NOMO-1 treated with dmso at 0.1 percent for 144 hours (cell line): ENCODE results near the gene PPARG.
A peak's percentile ranks its signal among the peaks of the same experiment; 100 is the strongest.

ENCODE experiments used
- DNase-seq: peaks from one replicate; lab custom pipeline; 2025; ENCODE audit not compliant: unreplicated experiment; lab: John Stamatoyannopoulos, UW

PPARG gene

DNA sequence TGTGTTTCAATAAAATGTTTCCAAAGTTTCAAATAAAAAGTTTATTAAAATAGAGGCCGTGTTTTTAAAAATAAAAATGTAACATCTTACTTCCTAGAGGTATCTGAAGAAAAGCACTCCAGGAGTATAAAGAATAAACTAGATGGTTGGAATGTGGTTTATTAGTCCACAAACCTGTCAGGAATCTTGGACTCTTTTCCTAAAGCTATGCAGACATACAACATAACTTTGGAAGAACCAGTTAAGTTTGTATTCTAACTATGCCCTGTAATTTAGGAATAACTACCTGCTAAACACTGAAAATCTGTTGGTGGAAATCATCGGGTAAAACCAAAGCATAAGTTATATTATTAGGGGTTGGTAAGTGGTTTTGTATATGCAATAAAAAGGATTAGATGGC, 51.6 kb downstream of the PPARG start:
- DNase-seq = no peak

DNA sequence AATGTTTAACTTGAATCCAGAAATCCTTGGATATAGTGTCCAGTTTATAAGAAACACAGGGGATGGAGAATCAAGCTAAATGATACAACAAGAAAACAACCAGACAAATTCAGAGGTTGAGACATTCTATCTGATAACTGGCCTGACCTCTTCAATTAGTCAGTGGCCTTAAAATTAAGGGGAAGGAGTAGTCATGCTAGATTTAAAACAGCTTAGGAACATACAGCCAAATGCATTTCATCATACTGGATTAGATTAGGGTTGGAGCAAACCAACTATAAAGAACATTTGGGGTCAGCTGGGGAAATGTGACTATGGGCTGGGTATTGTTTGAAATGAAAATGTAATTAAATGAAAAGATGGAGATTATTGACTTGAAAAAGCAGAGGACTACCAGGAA, 53.3 kb downstream of the PPARG start:
- DNase-seq = peak; percentile 11

DNA sequence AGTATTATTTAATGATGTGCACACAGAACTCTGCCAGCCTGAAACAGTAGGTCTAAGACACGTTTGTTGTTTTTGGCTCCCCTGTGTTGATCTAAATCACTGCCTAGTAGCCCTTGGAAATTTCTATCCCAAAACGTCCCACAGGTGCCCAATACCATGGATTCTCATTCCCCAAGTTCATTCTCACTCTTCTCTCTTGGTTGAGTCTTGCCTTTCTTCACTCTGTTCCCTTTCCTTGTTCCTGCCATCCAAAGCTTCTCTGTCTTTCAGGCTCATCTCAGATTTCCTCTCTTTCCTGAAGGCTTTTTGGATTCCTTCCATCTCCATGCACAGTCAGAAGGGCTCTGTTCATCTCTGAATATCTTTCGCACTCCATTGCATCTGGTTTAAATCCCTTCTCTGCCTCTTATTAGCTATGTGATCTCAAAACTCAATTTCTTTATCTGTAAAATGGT, 54.2 kb downstream of the PPARG start:
- DNase-seq = no peak

DNA sequence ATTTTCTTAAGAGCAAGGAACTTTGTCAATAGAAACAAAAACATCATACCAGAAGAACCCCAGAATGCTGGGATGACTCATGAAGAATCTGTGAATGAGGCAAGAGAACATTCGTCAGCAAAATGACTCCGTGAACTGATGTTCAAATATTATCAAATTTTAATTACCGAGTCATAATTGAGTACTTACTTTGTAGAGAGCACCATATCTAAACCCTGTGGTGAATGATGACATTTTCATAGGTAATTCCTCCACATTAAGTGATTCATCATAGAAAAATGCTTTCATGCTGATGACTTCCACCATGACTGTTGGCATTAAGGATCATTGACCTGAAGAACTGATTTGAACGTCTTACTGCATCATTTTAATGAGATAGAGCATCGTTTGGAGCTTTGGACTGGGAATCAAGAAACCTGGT, 56.3 kb downstream of the PPARG start:
- DNase-seq = no peak

DNA sequence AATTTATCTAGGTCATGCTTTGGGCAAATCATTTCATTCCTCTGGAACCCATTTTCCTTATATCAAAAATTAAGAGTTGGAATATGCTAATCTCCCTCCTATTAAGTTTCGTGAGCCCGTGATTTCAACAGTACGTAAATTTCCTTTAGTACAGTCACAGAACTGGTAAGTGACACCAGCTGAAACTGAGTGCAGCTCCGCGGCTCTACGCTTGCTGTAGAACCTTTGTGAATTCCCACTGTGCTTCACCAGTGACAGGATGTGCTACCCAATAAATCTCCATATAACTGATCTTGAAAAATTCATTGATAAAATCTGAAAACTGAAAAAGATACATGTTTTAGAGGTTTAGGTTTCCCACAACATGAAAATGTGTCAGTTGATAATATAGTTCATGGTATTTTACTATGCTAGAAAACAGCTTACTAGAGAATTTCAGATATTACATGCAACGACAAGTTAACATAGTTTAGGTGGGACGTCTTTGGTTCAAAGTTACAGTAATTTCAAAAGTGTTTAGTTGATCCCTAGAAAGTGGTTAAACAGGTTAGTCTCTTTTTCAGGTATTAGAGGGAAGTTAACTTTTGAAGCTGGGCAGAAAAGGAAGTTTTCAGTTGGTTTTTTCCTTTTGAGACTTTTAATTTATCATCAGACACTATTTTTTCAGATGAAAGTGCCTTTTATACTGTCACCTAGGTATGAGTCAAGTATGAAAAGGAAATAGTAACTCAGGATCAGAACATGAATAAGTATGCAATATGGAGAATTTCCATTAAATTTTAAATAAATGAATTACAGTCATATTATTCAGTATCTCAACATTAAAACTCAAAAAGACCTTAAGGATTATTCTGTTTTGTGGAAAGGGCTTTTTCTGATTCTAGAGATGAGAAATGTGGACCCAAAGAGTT, 57.0 kb downstream of the PPARG start:
- no peak for DNase-seq

DNA sequence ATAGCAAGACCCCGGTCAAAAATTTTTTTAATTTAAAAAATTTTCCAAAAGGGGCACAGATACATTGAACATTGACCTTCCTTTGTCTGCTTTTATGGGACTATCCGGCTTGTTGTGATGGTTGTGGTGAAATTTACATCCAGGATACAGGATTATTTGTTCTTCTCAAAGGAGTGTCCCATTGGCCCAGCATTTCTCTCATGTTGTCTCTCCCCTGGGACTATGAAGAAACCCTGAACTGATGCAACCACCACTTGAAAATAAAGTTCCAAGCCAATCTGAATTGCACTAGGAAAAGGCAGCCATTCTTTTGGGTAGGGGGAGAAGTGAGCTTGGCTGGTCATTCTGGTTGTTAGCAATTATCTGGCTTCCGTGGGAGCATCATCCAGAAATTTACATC, 58.4 kb downstream of the PPARG start:
- DNase-seq = no peak

DNA sequence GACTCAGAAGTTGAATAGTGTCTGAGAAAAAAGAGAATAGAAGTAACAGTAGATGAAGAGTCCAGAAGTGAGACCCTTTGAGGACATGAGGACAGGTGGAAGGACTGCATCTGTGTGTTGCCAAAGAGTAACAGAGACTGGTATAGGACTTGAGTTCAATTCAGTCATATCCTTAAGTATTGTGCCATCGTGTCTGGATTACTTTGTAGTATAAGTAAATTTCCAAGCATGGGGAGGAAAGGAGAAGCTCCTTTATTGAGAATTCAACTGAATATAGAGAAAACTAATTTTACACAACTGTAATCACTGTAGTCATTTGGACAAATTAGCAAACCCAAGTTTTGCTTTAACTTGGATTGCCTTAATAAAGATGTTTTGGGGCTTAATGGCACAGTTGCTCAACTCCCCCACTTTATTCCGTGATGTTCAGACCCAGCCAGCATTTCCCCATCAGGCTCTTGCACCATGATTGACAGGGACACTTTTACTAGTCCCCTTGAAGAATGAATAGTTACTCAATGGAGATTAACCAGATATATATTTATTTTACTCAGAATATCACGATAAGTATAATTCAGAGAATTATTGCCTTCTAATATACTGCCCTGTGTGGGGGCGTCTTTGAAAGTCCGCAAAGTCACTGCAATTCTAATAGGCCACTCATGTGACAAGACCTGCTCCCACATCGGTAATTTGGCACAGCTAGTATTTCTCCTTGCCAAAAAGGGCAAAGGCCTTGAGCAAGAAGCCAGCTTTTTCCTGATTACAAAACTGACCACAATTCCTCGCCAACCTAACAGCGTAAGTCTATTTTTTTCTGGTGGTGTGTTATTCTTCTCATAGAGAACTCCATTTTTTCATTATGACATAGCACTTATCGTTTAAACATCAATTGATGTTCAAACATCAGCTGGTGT, 61.3 kb downstream of the PPARG start:
- peak; percentile 78 for DNase-seq

DNA sequence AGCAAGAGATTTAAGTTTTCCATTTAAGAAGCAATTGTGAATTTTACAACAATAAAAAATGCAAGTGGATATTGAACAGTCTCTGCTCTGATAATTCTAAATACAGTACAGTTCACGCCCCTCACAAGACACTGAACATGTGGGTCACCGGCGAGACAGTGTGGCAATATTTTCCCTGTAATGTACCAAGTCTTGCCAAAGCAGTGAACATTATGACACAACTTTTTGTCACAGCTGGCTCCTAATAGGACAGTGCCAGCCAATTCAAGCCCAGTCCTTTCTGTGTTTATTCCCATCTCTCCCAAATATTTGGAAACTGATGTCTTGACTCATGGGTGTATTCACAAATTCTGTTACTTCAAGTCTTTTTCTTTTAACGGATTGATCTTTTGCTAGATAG, 62.3 kb downstream of the PPARG start:
- DNase-seq = peak; percentile 38

DNA sequence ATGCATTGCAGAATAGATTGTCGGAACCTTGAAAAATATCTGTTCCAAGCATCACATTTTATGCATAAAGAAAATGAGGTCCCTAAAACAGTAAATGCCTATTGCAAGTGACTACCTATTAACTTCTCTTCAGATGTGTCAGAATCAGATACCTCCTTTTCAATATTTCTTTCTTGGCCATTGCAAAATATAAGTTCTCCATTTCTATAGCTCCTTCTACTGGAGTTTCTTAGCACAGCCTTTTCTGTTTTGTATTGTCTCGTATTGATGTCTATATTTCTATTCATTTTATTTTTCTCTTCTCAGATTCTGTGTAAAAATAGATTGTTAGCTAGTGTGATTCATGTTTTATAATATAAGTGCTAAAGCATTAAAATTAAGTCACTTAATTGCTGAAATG, 63.4 kb downstream of the PPARG start:
- DNase-seq = peak; percentile 34

DNA sequence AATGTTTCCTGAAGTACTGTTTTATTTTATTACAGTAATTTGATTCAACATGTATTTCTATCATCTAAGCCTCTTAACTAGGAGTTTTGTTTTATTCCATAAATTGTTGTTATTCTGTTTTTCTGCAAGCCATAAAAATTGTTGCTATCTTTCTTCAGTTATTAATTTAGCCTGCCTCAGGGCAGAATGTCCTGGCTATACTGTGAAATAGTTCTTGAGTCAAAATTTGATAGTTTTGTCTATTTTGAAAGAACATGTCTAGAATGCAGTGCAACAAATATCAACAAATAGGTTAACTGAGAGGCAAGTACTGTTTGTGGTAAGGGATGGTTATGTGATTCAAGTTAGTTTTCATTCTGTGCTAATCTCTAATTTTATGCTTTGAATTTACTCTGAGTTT, 63.9 kb downstream of the PPARG start:
- DNase-seq = no peak

DNA sequence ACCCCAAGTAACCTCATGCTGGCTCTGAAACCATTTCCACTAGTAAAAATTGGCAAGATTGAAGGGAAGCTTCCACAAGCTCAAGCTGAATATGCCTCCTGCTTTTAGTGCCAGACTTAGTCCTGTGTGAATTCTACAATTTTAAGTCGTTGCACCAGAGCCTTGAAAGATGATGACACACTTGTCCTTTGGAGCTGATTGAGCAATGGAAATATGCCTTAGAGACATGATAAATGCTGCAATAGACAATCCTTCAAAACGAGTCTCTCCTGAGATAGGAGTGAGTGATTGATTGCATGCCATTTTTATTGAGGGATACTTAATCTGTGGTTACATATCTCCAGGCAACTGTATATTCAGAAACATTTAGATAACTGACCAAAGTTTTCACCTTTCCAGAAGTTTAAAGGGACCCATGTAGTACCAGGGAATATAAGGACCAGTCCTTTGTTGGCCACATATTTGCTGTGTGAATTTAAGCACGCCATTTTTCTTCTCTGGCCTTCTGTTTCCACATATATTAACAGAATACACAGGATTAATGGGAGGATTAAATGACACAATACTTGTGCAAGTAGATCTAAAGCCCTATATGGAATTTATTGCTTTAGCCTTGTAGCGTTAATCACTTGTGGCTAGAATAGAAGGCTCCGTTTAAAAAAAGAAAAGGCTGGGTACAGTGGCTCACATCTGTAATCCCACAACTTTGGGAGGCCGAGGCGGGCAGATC, 65.1 kb downstream of the PPARG start:
- peak; percentile 52 for DNase-seq

DNA sequence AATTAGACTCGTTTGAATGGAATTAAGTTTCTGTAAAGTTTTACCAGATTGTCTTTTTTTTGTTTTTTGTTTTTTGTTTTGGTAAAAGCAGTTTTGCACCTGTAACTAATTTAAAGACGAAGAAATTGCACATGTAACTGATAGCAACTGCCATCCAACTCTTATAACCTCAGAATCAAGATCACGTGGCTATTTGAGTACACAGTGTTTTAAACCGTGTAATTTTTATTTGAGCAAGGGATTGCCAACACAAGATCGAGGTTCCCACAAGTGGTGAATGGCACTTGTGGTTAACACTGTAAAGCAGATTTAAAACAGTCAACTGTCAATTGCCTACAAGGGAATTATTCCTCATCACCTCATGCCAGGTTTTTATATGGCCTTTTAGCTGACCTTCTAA, 67.3 kb downstream of the PPARG start:
- peak; percentile 5 for DNase-seq

DNA sequence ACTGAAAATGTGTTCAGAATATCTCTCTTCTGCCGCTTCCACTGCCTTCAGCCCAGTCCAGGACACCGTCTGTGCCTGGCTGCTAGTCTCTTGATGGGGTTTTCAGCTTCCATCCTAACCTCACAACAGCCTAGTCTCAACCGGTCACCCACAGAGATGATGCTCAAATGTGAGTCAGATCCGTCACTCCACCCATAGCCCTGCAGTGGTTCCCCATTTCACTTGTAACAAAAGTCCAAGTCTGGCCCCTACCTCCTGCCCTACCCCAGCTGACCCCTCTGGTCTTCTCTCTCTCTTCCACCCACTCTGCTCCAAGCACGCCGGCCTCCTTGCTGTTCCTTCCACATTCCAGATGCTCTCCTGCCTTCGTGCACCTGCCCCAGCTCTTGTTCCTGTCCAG, 68.1 kb downstream of the PPARG start:
- DNase-seq = peak; percentile 59

DNA sequence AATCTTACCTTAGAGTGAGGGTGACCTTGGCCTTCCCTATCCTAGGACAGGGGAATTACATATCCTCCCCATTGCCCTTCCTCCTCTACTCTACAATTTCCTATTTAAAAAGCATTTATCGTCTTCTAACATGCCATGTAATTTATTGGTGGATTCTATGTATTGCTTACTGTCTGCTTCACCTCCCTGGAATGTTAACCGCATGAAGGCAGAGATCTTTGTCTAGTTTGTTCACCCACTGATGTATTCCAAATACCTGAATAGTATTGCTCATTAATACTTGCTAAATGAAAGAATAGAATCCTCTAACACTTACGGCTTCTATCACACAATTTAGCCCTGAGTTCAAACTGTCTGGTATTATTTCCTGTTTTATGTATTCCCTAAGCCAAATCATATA, 68.6 kb downstream of the PPARG start:
- DNase-seq = no peak

DNA sequence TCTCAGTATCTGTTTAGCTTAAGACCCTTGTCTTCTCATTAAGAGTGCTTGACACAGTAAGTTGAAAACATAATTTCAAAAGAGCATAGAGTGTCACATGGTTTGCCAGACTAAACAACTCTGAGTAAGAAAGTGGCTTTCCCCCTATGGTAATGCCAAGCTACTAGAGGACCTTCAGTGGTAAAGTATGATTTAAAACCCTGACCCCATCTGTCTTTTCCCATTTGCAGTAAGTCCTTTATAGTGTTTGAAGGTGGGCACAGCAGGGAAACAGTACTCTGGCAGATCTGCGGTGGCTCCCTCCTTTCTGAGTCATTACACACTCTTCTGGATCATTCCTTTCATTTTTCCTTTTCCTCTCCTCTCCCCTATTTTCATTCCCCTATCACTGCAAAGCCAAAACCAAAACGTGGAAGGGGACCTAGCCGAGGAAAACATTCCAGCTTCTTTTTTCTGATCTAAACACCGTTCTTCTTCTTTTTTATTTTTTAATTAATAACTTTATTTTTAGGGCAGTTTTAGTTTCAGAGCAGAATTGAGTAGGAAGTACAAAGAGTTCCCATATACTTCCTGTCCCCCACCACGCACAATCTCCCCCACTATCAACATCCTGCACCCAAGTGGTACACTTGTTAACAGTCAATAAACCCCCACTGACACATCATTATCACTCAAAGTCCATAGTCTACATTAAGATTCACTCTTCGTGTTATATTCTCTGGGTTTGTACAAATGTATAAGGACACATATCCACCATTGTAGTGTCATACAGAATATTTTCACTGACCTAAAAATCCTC, 74.7 kb downstream of the PPARG start:
- DNase-seq = no peak

DNA sequence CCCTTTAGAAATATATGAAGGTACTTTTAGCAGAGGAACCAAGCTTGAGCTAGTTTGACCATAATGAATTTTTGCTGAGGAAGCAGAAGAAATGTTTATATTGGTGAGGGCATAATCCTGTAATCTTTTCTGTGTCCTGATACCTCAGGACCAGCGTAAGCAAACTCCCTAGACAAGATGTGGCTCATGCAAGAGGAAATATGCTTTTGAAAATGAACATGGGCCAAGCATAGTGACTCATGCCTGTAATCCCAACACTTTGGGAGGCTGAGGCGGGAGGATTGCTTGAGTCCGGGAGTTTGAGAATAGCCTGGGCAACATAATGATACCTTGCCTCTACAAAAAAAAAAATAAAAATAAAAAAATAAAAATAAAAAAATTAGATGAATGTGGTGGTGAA, 78.5 kb downstream of the PPARG start:
- DNase-seq = no peak

DNA sequence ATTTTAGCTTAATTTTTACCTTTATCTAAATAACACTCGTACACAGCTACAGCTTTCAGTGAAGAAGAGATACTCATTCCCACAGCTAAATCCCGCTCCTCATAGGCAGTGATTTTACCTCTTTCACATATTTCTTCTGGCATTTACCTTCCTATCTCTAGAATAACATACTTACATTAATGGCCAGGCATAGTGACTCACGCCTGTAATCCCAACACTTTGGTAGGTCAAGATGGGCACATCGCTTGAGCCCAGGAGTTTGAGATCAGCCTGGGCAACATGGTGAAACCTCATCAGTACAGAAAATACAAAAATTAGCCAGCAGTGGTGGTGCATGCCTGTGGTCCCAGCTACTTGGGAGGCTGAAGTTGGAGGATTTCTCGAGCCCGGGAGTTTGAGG, 80.2 kb downstream of the PPARG start:
- no peak for DNase-seq

DNA sequence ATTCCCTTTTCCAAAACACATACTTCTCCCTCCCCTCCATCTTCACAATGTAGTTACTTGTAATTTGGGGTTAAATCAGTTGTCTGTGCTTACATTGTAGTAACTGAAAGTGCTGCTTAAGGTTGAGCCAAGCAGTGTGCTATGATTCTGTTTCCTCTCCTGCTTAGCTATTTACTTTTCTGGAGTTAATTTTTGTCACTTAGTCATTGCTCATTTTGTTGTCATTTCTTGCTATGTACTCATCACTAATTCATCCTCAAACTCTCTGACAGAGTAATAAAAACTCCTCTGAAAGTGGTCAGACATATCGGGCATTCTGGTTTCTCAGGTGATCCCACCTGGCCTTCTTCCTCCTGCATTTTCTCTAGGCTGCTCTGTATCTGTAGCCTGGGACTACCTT, 80.7 kb downstream of the PPARG start:
- DNase-seq = no peak

DNA sequence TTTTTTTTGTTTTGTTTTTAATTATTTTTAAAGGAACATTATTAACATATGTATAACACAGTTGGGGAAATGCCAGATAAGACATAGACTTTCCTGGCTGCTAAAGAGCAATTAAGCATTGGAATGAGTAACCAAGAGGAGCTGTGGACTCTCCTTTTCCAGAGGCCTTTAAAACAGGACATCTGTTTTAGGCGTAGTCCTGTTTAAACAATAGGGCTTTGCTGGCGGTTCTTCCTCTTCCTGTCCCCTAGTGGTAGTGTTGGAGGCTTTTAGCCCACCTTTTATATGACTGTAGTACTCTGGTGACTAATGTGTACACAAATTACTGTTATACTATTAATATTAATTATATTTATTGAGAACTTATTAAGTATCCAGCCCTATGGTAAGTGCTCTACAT, 81.9 kb downstream of the PPARG start:
- DNase-seq = no peak

DNA sequence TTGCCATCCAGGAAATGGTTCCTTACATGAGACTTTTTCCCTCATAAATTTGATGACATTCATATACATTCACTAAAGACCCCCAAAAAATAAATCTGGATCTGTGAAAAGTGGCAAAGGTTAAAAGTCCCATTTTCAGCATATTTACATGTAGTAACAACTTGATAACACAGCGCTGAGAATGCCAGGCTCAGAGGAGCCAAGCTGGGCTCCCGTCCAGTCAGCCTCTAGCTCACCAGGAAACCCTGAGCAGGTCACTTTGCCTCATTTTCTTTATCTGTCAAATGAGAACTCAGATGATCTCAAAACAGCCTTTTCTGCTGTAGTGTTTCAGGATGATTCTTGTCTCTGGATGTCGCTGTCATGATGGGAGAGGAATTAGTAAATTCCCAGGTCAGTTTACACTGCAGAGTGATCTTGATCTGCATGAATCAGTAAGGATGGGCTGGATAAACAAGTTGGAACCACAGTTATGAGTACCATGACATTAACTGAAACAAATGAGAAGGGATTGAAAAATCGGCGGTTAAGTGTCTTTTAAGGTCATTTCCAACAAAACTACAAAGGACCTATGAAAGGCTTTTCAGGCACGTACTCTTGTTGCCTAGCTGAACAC, 82.8 kb downstream of the PPARG start:
- no peak for DNase-seq
